Aorta (tissue), 5 donors: ENCODE measurements around the gene UBE2D2. TPM values are rescaled to one million over a fixed set of nuclear protein-coding genes. Genes with fewer than 3 reads are reported as not detected.
"Not testable (repeated sequence)": the region's sequence is repeated elsewhere in the genome, so short reads cannot be mapped to it uniquely, and the experiment has no call there.

Source experiments
- ATAC-seq: fragments of 200-7000 bp; cut with Tn5 transposase; one replicate; pipeline ENCODE4 v1.9.1; 2022; ENCODE audit warnings: moderate library complexity; ENCODE audit not compliant: low FRiP score
- DNase-seq, 2 donors: peaks; one replicate each; pipeline ENCODE4 v3.0.0-alpha.2; 2020
- H3K27ac ChIP-seq, 2 donors: one replicate each; pipeline ENCODE4 v1.5.1; 2013; ENCODE audit warnings: low read length in 2 of 2, mild to moderate bottlenecking in 2 of 2, moderate library complexity in 2 of 2, control low read depth in 1 of 2, inconsistent platforms in 1 of 2, low read depth in 1 of 2
- H3K27me3 ChIP-seq, 2 donors: one replicate each; pipeline ENCODE4 v1.6.1; 2013; ENCODE audit warnings: control low read depth in 1 of 2, low read length in 1 of 2, mild to moderate bottlenecking in 1 of 2, moderate library complexity in 1 of 2; ENCODE audit not compliant: insufficient read depth in 2 of 2, control insufficient read depth in 1 of 2
- H3K36me3 ChIP-seq, 2 donors: one replicate each; pipeline ENCODE4 v1.6.1; 2013; ENCODE audit warnings: control low read depth in 1 of 2, low read length in 1 of 2, mild to moderate bottlenecking in 1 of 2; ENCODE audit not compliant: insufficient read depth in 2 of 2, control insufficient read depth in 1 of 2
- H3K4me1 ChIP-seq, 2 donors: one replicate each; pipeline ENCODE4 v1.6.1; 2013; ENCODE audit warnings: low read length in 2 of 2, control low read depth in 1 of 2, mild to moderate bottlenecking in 1 of 2, moderate library complexity in 1 of 2; ENCODE audit not compliant: insufficient read depth in 2 of 2, control insufficient read depth in 1 of 2
- H3K4me3 ChIP-seq, 2 donors: one replicate each; pipeline ENCODE4 v1.5.1; 2013; ENCODE audit warnings: low read length in 2 of 2, control low read depth in 1 of 2, mild to moderate bottlenecking in 1 of 2
- H3K9me3 ChIP-seq: one replicate; pipeline ENCODE4 v1.6.1; 2013; ENCODE audit warnings: mild to moderate bottlenecking, low read length; ENCODE audit not compliant: control insufficient read depth
- WGBS, 2 donors: extraction: QIAGEN DNeasy Blood & Tissue Kit; methylation state at CpG; one replicate each; pipeline ENCODE4 v1.1.7; 2013; 5-methylcytosine and 5-hydroxymethylcytosine counted together
- intact Hi-C, 2 donors: fragments of 100-400 bp; cut with DNase I; formaldehyde crosslinking; loops; one replicate each; pipeline versions ENCODE4 v1.14.2 to v1.15.0; 2022
- polyA plus RNA-seq, 2 donors: library from polyadenylated mRNA; stranded (reverse); fragments of 200-250 nt; gene quantifications; one replicate each; pipeline ENCODE4 v1.2.3, GENCODE V29; 2013
- total RNA-seq, 2 donors: library from RNA; stranded (reverse); fragmentation: NEBNext Ultra II Directional; extraction: Animal tissue kit (Norgen Biotek cat#: 25700); gene quantifications; one replicate each; pipeline ENCODE4 v1.2.1, GENCODE V29; 2021
- donor health status: healthy with polysubstance abuse.
- donor health status: Bipolar disorder and iron deficiency.
- donor health status: DM: no; HTN: no; CAD: no.
- donor health status: DM: no; HTN: no; CAD: no.
- donor health status: DM: yes; HTN: yes; CAD: no.

UBE2D2 gene
- total and polyA plus RNA-seq, 4 donors: 96.8 to 116 (median 99.9) TPM

DNA sequence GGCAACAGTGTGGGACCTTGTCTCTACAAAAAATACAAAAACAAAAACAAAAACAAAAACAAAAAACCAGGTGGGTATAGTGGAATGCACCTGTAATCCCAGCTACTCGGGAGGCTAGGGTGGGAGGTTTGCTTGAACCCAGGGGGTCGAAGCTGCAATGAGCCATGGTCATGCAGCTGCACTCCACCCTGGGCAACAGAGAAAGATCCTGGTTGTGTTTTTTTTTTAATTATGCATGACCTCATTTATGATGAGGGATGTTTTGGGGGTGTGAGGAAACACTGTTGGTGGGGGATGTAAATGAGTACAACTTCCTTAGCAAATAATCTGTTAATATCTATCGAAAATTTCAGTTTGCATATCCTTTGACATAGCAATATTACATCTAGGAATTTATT, 29.4 kb upstream of the UBE2D2 start:
- intact Hi-C loops: no loop called here
- H3K27ac ChIP-seq: no peak overlapping the region
- DNase-seq (no peak), ATAC-seq (no peak)
- no peaks in the 10 kb centered on the region for H3K27me3 ChIP-seq
- no peaks in the 10 kb centered on the region for H3K9me3 ChIP-seq
- H3K4me3 ChIP-seq: no peak overlapping the region
- 90 to 94% methylated on average over 3 of the region's 3 CpGs for WGBS, 2 donors
- peaks cover 0 to 2% of the 10 kb centered on the region in 2 donors for H3K4me1 ChIP-seq
- no peaks in the 10 kb centered on the region for H3K36me3 ChIP-seq

DNA sequence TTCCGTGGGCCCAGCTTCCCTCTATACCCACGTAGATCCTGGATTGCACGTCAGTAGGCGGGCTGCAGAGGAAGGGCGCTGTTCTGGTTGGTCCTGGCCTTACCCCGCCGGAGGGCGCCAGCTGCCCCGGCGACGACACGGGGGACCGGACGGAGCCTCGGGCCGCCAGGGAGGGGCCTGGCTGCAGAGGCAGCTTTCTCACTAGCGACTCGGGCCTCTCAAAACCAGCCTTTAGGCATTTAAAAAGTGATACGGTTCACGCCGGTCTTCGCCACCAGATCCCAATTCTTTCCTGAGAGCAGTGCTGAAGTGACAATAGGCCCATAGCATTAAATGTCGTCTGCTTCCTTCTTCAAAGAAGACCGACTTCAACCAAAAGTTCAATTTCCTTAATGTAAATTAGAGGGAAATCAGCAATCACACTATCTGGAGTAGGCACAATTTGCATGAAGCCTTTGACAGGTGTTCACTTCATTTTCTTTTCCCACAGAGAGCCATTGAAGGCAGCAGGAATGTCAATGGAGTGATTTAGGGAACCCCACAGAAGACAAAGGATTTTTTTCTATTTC, 17.6 kb upstream of the UBE2D2 start:
- H3K4me3 ChIP-seq: no peak overlapping the region
- H3K4me1 ChIP-seq: no peaks in the 10 kb centered on the region
- WGBS, 2 donors: 14% methylated on average over 23 to 24 of the region's 24 CpGs
- DNase-seq (peak; percentile 84 to 86), ATAC-seq (peak; percentile 89)
- no peaks in the 10 kb centered on the region for H3K27me3 ChIP-seq
- intact Hi-C loops: no loop called here
- no peak overlapping the region for H3K27ac ChIP-seq
- H3K9me3 ChIP-seq: no peaks in the 10 kb centered on the region
- H3K36me3 ChIP-seq: no peaks in the 10 kb centered on the region

DNA sequence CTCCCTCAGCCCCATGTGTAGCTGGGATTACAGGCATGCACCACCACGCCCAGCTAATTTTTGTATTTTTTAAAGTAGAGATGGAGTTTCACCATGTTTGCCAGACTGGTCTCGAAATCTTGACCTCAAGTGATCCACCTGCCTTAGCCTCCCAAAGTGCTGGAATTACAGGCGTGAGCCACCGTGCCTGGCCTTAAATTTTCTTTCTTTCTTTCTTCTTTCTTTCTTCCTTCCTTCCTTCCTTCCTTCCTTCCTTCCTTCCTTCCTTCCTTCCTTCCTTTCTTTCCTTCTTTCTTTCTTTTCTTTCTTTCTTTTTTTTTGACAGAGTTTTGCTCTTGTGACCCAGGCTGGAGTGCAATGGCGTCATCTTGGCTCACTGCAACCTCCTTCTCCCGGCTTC, 14.5 kb upstream of the UBE2D2 start:
- H3K36me3 ChIP-seq, H3K4me3 ChIP-seq, H3K27me3 ChIP-seq, H3K4me1 ChIP-seq, DNase-seq, intact Hi-C loops, ATAC-seq, H3K27ac ChIP-seq, H3K9me3 ChIP-seq: not testable (repeated sequence)
- WGBS, 2 donors: 90% methylated on average over 6 of the region's 6 CpGs

DNA sequence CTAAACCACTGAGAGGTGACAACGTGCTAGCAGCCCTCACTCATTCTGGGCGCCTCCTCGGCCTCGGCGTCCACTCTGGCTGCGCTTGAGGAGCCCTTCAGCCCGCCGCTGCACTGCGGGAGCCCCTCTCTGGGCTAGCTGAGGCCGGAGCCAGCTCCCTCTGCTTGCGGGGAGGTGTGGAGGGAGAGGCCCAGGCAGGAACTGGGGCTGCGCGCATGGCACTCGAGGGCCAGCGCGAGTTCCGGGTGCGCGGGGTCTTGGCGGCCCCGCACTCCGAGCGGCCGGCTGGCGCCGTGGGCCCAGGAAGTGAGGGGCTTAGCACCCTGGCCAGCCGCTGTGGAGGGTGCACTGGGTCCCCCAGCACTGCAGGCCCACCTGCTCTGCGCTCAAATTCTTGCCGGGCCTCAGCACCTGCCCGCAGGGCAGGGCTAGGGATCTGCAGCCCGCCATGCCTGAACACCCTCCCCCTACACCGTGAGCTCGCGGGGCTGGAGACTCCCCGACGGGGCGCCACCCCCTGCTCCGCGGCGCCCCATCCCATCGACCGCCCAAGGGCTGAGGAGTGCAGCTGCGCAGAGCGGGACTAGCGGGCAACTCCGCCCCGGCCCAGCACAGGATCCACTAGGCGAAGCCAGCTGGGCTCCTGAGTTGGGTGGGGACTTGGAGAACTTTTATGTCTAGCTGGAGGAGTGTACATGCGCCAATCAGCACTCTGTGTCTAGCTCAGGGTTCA, 11.8 kb upstream of the UBE2D2 start:
- Histone ChIP-seq H3K27ac (no peak overlapping the region), H3K36me3 (no peaks in the 10 kb centered on the region), H3K27me3 (no peaks in the 10 kb centered on the region), H3K9me3 (no peaks in the 10 kb centered on the region), H3K4me1 (no peaks in the 10 kb centered on the region), H3K4me3 (no peak overlapping the region)
- no peak for DNase-seq
- 97% methylated on average over 49 of the region's 49 CpGs for WGBS, 2 donors
- intact Hi-C loops: no loop called here
- no peak for ATAC-seq

DNA sequence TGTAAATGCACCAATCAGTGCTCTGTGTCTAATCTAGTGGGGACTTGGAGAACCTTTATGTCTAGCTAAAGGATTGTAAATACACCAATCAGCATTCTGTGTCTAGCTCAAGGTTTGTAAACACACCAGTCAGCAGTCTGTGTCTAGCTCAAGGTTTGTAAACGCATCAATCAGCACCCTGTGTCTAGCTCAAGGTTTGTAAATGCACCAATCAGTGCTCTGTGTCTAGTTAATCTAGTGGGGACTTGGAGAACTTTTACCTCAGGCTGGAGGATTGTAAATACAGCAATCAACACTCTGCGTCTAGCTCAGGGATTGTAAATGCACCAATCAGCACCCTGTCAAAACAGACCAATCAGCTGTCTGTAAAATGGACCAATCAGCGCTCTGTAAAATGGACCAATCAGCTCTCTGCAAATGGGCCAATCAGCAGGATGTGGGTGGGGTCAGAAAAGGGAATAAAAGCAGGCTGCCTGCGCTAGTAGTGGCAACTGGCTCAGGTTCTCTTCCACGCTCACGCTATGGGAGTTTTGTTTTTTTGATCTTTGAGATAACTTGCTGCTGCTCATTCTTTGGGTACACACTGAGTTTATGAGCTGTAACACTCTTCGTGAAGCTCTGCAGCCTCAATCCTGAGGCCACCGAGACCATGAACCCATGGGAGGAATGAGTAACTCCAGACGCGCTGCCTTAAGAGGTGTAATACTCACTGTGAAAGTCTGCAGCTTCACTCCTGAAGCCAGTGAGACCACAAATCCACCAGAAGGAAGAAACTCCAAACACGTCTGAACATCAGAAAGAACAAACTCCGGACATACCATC, 10.9 kb upstream of the UBE2D2 start:
- H3K27me3 ChIP-seq, H3K36me3 ChIP-seq, H3K4me3 ChIP-seq, H3K27ac ChIP-seq, H3K9me3 ChIP-seq, intact Hi-C loops, H3K4me1 ChIP-seq, ATAC-seq, DNase-seq: not testable (repeated sequence)
- 76 to 79% methylated on average over 12 of the region's 12 CpGs for WGBS, 2 donors

DNA sequence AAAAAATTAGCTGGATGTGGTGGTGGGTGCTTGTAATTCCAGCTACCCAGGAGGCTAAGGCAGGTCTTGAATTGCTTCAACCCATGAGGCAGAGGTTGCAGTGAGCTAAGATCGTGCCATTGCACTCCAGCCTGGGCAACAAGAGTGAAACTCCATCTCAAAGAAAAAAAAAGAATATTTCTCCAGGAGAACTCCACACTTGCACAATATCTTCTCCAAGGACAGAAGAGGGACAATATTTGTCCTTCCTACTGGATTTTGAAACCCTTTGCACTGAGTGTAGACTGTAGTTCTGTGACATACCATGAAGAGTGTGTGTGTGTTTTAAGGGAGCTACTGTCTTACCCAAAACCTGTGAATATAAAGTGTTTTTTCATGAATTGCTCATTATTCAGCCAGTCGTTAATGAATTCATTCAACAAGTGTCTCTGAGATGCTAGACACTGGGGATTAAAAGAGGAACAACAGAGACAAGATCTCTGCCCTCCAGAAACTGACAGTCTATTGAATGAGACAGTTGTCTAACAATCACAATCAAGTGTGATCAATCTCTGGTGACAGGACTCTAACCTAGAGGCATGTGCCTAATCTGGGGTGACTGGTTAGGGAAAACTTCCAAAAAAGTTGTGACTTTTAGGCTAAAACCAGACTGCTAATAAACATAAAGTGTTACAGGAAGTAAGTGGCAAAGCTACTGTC, 9.8 kb upstream of the UBE2D2 start:
- H3K27me3 ChIP-seq: no peaks in the 10 kb centered on the region
- 51 to 74% methylated on average over 2 of the region's 2 CpGs for WGBS, 2 donors
- DNase-seq (no peak), ATAC-seq (no peak)
- no peaks in the 10 kb centered on the region for H3K9me3 ChIP-seq
- H3K36me3 ChIP-seq: no peaks in the 10 kb centered on the region
- no peaks in the 10 kb centered on the region for H3K4me1 ChIP-seq
- no peak overlapping the region for H3K27ac ChIP-seq
- no peak overlapping the region for H3K4me3 ChIP-seq
- intact Hi-C loops: no loop called here

DNA sequence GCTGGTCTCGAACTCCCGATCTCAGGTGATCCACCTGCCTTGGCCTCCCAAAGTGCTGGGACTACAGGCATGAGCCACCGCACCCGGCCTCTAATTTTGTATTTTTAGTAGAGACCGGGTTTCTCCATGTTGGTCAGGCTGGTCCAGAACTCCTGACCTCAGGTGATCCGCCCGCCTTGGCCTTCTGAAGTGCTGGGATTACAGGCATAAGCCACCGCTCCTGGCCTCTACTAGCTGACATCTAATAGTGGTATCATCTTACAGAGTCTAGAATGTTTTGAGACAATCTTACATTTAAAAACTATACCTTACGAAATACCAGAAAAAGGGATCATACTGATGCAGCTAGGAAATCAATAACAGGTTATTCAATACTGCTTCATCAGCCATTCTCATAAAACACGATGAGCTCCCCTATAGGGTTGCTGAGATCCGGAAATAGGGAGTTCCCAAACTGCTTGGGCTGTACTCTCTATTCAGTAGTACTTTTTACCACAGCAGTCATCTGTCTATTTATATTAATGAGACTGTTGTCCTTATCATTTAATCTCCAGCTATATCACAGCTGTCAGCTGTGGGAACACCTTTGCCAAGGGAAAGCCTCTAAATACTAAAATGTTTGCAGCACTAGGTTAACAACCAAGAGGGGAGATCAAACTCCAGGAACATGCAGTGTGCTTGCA, 8.1 kb upstream of the UBE2D2 start:
- Histone ChIP-seq H3K36me3 (no peaks in the 10 kb centered on the region), H3K27me3 (no peaks in the 10 kb centered on the region), H3K4me1 (no peaks in the 10 kb centered on the region), H3K9me3 (no peaks in the 10 kb centered on the region), H3K4me3 (no peak overlapping the region), H3K27ac (no peak overlapping the region)
- intact Hi-C loops: no loop called here
- DNase-seq (no peak), ATAC-seq (no peak)
- WGBS, 2 donors: 94 to 96% methylated on average over 11 of the region's 11 CpGs

DNA sequence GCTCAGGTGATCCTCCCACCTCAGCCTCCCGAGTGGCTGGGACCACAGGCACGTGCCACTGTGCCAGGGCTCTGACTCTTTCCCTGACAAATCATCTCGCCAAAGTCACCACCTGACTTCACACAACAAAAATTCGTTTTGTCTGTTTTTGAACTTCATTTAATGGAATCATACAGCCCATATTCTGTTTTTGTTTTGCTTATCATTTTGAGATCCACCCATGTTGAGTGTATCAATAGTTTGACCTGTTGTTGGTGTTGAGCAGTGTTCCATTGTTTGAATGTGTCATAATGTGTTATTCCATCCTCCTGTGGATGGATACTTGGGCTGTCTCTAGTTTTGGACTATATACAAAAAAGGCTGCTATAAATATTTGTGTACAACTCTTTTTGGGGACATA, 6.9 kb upstream of the UBE2D2 start:
- ATAC-seq: no peak
- intact Hi-C loops: no loop called here
- H3K4me1 ChIP-seq: no peaks in the 10 kb centered on the region
- no peaks in the 10 kb centered on the region for H3K27me3 ChIP-seq
- no peaks in the 10 kb centered on the region for H3K36me3 ChIP-seq
- no peak overlapping the region for H3K27ac ChIP-seq
- no peak for DNase-seq
- H3K4me3 ChIP-seq: no peak overlapping the region
- H3K9me3 ChIP-seq: no peaks in the 10 kb centered on the region
- WGBS, 2 donors: 64 to 74% methylated on average over 4 of the region's 4 CpGs
